Stimulated activated CD4-positive, alpha-beta T cell treated with anti-CD3 and anti-CD28 coated beads, Interleukin-4, amount 100 ng/mL, for 48 hours (primary cell): ENCODE data around the gene HK1.
"Not testable (repeated sequence)": the region's sequence is repeated elsewhere in the genome, so short reads cannot be mapped to it uniquely, and the experiment has no call there.

Experiments used
- DNase-seq, 2 donors: peaks; one replicate each; pipeline ENCODE4 v3.0.0-alpha.2; 2020; ENCODE audit warnings: low read depth in 2 of 2

Gene HK1

DNA sequence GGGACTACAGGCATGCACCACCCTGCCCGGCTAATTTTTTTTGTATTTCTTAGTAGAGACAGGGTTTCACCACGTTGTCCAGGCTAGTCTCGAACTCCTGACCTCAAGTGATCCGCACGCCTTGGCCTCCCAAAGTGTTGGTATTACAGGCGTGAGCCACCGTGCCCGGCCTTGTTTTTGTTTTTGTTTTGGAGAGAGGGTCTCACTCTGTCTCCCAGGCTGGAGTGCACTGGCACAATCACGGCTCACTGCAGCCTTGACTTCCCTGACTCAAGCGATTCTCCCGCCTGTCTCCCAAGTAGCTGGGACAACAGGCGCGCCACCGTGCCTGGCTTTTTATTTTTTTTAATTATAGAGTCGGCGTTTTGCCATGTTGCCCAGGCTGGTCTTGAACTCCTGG, 172.1 kb downstream of the HK1 start:
- not testable (repeated sequence) for DNase-seq

- peak; percentile 68 to 79 for DNase-seq
Observed at GRCh38 chr10:69451209-69451783, 173.0 kb downstream of the HK1 start, which contains the start of gene TSPAN15. TSPAN15 (plus strand) TSS chr10:69451465; CDS start chr10:69451595, 130 bp downstream.
